HG03175 (cell line): ENCODE results near the gene MEGF11.

Source experiments
- ATAC-seq: cut with Tn5 transposase; IDR thresholded peaks from one replicate; pipeline ENCODE4 v1.9.1; 2021; ENCODE audit warnings: mild to moderate bottlenecking, moderate library complexity; ENCODE audit not compliant: unreplicated experiment

Gene MEGF11

DNA sequence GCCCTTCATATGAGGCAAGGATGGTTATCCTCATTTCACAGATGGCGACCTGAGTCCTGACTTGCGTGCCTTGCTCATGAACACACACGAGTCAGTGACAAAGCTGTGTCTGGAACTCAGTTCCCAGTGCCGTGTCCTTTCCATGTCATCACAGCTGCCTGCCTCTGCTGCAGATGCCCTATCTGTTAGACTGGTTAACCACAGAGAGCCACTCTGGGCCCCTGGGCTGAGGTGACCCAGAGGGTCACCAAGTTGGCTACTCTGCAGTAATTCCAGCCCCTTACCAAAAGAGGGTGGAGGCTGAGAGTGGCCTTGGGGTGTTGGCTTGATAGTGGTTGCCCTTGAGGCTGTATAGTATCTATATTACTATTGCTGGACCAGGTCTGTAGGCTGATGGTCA, 343.2 kb downstream of the MEGF11 start:
- ATAC-seq, result no peak

DNA sequence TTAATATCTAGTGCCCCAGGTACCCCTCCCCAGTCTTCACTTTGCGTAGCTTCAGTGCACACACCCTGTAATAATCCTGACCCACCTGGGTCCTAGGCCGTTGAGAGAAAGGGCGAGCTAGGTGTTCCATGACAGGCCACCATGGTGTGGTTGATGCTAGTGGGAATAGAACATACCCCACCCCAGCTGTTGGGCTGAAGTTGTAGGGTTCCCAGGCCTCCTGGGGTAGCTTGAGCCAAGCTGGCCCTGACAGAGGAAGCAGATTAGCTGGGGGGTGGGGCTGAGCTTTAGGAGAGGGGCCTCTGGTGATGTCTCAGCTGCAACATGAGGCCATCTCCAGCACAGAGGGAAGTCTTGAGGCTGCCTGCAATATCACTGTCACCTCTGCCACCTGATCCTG, 343.7 kb downstream of the MEGF11 start:
- ATAC-seq, result no peak

DNA sequence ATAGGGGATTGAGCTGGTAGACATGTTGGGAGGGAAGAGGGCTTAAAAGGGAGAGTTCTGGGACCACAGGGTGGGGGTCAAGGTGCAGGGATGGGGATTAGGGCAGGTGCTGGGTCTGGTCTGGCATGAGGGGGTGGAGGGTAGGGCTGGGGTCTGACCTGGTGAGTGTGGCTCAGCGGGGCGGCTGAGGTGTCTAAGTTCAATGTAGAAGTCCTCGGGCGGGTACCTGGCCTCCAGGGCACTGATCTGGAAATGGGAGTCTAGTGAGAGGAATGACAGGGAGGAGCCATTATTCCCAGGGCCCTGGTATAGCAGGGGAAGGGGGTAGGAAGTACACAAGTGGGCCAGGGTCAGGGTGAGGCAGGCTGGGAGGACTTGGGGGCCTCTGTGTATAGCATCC, 344.7 kb downstream of the MEGF11 start:
- ATAC-seq, result no peak

DNA sequence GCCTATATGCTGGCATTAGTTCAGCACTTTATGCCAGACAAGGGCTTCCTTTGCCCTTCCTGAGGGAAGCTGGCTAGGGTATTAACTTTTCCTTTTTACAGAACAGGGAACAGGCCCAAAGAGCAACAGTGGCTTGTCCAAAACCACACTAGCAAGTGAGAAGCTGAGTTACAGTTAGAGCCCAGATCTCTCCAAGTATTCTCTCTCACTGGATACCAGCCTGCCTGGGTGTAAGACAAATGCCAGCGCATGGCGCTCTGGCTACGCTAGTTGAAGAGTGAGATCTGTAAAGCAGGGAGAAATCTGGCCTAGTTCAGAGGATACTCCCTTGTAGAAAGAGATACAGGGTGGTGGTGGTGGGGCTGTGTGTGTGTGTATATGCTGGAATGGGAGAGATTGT, 345.9 kb downstream of the MEGF11 start:
- no peak for ATAC-seq

DNA sequence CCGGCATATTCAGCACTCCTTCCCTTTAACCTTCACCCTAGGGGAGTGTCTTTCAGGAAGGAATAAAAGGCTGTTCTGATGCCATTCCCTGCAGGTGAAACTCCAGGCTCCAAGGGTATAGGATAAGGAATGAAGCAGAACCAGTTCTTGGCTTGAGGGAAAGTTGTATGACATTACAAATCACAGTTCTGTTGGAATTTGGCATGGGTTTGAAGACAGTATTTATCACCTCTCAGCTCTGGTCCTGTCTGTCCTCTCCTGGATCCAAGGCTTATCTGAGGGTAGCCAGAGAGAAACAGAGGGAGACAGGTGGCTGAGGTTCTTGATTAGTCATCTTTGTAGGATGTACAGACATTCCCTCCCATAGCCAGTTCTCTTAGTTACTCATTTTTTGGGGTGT, 347.2 kb downstream of the MEGF11 start:
- ATAC-seq, result no peak

DNA sequence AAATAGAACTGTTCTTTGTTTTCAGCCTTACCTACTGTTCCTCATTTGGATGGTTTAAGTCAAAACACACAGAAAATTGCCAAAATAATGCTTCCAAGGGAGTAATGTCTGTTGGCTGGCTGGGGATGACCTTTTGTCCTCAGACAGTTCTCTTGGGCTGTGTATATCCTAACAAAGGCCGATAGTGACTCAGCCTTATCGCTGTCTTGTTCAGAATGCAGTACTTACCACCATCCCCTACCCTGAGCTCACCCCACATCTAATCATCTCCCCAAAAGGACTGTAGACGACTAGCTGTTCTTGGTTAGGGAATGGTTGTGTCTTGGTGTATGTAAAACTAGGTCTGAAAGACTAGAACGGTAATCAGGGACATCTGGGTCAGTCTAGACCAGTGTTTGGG, 349.2 kb downstream of the MEGF11 start:
- ATAC-seq, result no peak

DNA sequence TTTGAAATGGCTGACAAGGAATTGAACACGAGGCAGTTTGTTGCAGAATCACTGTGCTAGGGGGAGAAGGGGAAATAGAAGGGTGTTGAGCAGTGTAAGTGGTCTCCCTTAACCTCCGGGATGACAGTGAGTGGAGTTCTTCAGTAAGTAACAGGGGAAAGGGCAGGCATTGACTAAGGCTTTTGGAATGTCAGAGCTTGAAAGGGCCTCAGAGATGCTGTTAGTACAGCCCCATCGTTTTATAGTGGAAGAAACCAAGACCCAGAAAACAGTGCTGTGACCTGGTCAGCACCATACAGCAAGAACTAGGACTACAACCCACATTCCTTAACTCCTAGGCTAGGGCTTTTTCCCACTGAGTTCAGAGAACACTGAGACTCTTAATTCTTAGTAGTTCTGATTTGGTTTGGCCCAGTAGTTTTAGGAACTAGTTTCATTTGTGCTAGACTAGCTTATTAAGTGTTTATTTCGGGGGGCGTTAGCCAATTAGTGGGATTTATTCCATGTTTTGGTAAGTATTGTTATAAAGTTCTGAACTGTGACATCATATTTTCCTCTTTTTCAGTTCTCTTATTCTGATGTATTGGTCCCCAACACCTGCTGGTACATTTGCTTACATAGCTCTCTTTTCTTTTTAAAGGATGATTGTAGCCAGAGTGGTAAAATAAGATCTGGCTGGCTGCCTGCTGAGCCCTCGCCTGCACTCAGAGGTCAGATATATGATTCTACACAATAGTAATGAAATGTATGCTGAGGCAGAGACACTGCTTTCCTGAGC, 350.1 kb downstream of the MEGF11 start:
- no peak for ATAC-seq

DNA sequence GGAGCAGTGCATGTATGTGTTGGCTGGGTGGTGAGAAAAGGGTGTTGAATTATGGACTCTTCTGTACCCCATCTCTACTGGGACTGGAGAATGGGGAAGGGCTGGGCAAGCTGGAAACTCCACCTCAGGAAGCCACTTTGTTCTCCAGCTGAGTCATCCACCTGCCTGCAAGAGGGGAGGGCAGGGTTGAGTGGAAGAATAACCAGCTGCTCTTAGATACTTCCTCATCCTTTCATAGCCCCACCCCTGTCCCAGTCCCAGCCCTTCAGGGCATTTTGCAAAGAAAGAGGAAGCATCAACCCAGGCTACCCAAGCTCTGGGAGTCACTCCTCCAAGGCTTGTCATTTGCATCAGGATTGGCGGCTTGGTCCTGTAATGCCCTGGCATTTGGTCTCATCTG, 351.2 kb downstream of the MEGF11 start:
- ATAC-seq, result peak; percentile 67

DNA sequence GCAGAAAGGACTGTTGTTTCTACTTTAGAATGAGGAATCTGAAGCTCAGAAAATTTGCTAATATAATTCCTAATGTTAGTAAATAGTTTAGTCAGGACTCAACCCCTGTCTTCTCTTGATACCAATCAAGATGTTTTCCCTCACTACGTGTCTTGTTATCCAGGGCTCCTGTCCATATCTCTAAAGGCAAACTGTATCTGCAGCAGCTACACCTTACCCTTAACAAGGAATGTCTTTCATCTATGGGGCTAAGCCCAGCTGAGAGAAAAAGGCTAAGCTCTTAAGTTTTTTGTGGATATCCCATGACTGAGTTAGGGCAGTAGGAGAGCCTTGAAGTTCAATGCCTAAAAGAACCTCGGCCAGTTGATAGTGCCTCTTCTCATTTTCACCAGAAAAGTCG, 351.7 kb downstream of the MEGF11 start:
- ATAC-seq, result no peak

DNA sequence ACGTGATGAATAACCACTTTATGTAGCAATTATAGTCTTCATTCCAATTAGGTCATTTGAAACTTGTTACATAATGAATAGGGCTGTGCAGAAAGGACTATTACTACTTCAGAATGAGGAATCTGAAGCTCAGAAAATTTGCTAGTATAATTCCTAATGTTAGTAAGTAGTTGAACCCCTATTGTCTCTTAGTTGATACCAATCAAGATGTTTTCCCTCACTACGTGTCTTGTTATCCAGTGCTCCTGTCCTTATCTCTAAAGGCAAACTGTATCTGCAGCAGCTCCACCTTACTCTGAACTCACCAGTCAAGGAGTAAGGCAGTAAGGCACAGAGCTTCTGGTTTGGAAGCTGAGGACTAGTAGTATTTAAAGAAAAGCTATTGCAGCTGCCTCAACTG, 352.2 kb downstream of the MEGF11 start:
- no peak for ATAC-seq

DNA sequence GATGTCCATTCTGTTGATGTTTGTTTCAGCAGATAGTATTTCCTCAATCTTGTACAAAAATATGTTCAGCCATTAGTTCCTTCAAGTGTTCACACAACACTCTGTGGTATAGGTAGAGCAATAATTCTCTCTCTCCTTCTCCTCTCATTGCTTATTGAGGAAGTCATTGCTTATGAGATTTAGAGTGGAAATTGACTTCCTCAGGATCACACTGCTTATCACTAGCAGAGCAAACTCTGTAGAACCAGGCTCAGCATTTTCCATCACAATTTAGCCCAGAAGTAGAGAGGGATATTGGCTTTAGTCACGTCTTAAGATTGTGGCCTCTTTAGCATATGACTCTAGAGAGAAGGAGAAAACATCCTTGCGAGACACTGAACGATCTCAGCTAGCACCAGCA, 353.1 kb downstream of the MEGF11 start:
- no peak for ATAC-seq

DNA sequence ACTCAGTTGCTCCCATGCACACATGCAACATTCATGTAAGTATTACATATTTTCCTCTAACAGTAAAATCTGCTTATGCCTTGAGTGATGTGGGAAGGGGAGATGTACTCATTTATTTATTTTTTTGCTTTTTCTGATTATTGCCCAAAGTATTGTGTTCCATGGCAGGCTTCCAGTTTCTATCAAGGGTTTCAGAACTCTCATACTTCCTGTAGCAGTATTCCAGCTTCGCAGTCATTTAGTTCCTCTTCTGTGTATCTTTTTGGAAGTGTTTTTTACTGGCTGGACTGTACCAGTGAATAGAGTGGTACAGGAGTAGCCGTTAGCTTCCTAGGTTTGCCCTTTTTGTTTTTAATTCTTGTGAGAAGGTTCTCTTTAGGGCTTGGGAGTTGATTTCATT, 357.3 kb downstream of the MEGF11 start:
- no peak for ATAC-seq

DNA sequence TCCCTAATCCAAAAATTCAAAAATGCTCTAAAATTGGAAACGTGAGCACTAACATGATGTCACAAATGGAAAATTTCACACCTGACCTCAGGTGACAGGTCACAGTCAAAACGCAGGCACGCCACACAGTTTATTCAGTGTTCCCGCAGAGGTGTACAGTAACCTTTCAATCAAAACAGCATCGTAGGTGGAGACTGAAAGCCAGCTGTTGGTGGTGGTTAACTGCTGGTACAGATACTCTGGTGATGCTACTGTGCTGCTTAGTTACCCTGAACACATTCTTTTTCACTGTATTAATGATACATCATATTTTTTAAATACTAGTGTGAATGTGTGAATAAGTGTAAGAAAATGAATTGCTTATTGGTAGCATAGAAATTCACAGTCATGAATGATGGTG, 360.5 kb downstream of the MEGF11 start:
- no peak for ATAC-seq

DNA sequence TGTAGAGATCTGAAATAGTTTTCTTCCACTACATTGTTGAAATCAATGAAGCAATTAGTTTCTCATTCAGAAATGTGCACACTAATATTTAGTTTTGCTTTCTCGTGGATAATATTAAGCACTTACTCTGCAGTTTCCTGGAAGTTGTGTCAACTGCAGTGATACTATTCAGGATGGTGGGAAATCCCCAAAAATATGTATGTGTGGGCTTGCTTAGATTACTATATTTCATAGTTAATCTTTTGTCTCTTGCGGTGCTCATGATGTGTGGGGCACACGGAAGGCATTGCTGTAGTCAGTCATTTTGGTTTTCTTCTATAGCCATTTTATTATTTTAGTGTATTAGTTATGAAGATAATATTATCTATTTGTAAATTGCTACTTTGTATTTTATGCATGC, 364.6 kb downstream of the MEGF11 start:
- no peak for ATAC-seq

DNA sequence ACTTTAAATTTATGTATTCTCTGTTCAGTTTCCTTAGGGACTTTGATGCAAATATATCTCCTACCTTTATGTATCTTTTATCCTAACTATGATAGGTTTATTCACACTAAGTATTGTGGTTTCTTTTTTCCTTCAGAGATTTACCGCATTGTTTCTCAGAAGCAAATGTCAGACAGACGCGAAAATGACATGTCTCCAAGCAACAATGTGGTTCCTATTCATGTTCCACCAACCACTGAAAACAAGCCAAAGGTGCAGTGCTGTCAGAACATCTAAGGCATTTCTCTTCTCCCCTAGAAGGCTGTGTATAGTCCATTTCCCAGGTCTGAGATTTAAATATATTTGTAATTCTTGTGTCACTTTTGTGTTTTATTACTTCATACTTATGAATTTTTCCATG, 366.0 kb downstream of the MEGF11 start:
- no peak for ATAC-seq

DNA sequence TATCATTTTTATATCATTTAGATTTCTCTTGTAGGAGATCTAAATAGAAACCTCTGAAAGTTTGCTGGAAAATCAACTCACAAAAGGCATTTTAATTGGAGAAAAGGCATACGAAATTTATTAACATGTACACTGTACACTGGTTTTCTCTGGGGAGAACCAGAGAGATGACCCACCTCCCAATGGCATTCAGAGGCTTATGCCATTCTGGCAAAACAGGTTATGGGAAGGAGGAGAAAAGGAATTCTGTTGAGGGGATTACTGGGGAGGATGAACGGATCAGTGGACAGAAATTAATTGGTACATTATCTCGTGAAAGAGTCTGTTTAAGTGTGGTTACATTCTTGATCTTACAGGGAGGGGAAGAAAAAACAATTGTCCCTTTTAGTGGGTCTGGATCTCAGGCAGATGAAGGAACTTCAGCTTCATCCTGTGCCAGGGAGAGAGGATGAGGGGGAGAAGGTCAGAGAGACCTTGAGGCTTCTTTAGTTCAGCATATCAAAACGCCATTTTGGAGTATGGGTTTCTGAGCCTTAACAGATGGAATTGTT, 367.8 kb downstream of the MEGF11 start:
- ATAC-seq, result no peak

DNA sequence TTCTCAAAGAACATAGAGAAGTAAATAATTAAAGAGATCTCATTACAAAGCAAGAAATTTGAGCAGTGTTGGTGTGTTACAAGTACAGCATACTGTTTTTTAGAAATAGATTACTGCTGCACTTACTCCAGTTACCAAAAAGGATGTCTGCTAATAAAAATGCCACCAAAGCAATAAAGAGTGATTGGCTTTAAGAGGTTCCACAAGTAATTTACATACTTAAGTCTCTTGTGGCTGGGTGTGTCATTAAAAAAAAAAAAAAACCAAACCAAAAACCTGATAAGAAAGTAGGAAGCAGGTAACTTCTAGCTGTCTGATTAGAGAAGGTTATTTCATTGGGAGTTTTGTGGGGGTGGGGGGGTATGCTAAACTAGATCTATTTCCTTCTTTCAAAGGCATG, 369.0 kb downstream of the MEGF11 start:
- ATAC-seq, result no peak

DNA sequence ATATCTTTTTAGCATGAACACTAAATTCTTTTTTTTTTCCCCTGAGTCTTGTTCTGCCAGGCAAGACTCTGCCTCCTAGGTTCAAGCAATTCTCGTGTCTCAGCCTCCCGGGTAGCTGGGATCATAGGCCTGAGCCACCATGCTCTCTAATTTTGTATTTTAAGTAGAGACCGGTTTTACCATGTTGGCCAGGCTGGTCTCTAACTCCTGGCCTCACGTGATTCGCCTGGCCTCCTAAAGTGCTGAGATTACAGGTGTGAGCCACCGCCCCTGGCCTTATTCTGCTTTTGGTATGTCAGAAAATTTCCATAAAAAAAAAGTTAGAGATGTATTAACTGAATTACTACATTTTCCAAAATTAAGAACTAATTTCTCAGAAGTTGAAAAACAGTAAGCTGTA, 370.0 kb downstream of the MEGF11 start:
- no peak for ATAC-seq

DNA sequence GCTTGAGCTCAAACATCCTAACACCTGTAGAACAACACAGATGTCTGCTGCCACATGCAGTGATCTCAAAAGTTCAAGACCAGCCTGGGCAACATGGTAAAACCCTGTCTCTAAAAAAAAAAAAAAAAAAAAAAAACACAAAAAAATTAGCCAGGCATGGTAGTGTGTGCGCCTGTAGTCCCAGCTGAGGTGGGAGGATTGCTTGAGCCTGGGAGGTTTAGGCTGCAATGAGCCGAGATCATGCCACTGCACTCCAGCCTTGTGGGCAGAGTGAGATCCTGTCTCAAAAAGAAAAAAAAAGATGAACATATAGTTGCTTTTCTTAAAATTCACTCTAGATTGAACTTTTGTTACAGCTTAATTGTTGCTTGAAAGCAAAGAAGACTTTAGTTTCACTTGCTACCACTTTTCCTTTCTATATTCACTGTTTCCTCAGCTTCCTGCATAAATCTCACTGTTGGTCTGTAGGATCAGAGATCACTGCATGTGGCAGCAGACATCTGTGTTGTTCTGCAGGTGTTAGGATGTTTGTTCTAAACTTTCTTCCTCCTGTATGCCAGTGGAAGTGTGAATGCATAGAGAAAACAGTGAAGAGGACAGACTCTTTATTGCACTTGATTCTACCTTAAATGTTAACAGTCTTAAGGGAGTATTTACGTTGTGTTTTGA, 371.6 kb downstream of the MEGF11 start:
- no peak for ATAC-seq

DNA sequence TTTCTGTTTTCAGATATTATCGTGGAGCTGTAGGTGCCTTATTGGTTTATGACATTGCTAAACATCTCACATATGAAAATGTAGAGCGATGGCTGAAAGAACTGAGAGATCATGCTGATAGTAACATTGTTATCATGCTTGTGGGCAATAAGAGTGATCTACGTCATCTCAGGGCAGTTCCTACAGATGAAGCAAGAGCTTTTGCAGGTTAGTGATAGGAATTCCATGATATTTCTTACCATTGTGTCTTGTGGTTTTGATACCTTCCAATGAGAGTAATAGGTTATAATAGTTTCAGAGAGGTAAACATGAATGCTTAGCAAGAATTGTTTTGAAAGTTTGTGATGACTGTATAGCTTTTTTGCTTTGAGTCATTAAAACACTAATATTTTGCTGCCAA, 375.8 kb downstream of the MEGF11 start:
- no peak for ATAC-seq

DNA sequence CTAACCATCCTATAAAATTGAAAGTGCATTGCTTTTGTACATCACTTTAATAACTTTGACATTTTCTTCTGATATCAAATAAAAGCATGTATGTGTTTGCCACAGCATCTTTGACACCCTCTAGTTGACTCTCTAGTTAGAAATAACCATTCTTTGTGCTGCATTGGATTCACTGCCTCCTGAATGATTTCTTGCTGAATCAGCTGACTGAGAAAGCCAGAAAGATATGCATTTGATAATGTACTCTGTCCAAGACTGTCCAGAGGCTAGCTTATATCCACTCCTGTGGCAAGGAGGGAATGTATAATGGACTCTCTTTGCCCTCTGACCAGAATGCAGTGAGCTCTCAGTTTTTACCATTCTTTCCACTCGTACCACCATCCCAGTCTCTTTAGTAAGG, 378.1 kb downstream of the MEGF11 start:
- ATAC-seq, result no peak

DNA sequence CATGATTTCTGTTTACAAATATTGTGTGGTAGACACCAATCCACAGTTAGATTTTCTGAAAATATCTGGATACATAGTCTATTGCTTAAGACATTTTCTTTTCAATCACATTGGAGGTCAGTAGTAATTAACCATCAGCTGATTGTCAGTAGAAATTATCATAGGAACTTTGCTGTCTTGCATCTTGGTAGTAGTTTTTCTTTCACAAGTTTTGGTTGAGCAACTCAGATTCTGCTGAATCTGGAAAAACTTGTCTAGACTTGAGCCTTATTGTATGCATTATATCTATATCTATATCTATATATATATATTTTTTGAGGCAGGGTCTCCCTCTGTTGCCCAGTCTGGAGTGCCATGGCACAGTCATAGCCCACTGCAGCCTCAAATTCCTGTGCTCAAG, 380.3 kb downstream of the MEGF11 start:
- no peak for ATAC-seq
